Measurements from ENCODE around the gene LAIR2.

LAIR2 gene

DNA sequence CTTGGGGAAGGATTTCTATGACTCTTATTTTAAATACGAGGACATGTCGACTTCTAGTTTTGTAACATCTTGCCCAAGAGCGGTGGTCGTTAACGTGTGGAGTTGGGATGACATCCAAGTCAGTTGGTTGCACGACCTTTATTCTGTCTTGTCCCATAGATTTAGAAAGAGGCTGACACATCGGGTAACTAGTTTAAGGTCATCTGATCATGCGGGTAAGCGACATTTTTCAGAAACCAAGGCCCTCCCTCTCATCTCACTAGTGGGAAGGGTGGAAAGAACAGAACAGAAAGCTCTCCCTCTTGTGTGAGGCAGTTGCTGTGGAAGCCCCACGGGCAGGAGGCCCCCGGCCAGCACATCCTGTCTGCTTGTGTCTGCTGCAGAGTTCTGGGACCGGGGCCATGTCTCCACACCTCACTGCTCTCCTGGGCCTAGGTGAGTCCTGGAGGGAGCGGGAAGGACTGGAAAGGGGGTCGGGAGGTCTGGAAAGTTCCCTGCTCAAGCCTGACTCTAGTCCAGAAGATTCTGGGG is at the start of gene LAIR2:
Gene LAIR2, plus strand, starts transcription at position 314 of the 531 bp plus-strand sequence. Its CDS starts 88 bp downstream, at position 402.
- no peak for DNase-seq

GRCh38 chr19:54453921-54454780 is 48.5 kb upstream of the LAIR2 start:
- DNase-seq = no peak

- DNase-seq = no peak
Measured at GRCh38 chr19:54454781-54455675, 47.6 kb upstream of the LAIR2 start.

DNA sequence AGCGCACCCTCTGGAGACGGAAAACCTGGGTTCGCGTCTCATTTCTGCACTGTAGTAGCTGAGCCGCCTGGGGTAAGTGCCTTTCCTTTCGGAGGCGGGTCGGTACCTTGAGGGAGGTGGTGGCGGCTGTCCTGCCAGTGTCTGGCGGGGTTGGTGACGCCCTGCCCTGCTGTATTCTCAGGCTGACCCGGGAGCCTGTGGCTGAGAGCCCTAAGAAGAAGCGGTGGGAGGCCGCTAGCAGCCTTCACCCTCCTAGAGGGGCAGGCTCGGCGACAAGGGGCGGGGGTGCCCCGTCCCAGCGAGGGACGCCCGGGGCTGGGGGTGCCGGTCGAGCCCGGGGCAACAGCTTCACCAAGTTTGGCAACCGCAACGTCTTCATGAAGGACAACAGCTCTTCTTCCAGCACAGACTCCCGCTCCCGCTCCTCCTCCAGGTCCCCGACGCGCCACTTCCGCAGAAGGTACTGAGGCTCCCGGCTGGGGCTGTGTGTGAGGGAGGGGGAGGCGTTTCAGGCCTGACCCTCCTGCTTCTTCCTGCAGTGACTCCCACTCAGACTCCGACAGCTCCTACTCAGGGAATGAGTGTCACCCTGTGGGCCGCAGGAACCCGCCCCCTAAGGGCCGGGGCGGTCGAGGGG is 46.7 kb upstream of the LAIR2 start:
- DNase-seq = no peak

DNA sequence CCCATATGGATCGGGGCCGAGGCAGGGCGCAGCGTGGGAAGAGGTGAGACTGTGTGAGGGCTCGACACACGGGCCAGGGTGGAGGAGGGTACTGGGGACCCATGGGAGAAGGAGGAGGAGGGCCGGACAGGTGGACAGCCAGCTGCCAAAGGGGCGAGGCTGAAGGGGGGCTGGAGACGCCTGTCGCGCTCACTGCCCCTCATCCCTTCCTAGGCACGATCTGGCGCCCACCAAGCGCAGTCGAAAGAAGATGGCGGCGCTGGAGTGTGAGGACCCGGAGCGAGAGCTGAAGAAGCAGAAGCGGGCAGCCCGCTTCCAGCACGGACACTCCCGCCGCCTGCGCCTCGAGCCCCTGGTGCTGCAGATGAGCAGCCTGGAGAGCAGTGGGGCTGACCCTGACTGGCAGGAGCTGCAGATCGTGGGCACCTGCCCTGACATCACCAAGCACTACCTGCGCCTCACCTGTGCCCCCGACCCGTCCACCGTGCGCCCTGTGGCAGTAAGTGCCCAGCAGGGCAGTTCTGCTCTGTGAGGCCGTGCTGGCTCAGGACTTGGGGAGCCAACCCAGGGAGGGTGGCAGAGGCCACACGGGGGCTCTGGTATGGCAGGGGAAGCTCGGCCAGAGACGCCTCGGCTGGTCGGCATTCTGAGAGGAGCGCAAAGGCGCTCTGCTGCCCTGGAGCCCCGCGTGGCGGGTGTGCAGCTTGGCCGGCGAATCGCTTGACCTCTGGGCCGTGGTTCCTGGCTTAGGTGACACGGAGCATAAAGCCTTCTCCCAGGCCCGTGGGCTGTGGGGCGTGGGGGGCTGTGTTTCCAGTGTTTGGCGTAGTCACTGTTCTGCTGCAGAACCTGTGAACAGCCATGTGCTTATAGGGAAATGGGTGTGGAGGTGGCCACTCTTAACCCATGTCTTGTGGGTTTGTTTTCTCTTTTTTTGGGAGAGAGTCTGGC is 45.9 kb upstream of the LAIR2 start:
- DNase-seq = no peak

- no peak for DNase-seq
Measured at GRCh38 chr19:54457773-54458647, 44.6 kb upstream of the LAIR2 start.

DNA sequence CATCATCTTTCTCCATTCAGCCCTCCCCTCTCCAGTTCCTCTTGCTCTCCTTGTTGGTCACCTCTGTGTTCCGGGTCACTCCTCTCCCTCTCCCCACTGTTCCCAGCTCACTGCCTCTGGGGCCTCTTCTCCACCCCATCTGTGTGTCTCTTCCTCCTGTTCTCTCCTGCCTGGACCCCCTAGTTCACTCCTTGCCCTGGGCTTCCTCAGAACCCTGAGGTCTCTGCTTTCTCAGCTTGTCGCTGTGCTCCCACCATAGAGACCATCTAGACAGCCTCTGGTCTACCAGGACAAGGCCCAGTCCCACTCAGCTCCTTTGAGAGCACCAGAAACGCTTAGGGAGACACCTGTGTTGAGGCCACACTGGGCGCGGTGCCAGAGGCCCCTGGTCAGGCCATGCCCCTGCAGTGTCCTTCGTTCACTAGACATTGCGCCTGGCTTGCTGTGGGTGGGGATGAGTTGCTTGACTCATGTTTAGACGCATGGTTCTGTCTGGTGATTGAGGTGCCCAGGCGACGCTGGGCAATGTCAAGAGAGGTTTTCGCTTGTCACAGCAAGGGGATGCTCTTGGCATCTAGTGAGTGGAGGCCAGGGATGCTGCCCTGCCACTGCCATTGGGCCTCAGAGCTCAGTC is 43.9 kb upstream of the LAIR2 start:
- DNase-seq = no peak

GRCh38 chr19:54459282-54460229 is 43.1 kb upstream of the LAIR2 start:
- no peak for DNase-seq

DNA sequence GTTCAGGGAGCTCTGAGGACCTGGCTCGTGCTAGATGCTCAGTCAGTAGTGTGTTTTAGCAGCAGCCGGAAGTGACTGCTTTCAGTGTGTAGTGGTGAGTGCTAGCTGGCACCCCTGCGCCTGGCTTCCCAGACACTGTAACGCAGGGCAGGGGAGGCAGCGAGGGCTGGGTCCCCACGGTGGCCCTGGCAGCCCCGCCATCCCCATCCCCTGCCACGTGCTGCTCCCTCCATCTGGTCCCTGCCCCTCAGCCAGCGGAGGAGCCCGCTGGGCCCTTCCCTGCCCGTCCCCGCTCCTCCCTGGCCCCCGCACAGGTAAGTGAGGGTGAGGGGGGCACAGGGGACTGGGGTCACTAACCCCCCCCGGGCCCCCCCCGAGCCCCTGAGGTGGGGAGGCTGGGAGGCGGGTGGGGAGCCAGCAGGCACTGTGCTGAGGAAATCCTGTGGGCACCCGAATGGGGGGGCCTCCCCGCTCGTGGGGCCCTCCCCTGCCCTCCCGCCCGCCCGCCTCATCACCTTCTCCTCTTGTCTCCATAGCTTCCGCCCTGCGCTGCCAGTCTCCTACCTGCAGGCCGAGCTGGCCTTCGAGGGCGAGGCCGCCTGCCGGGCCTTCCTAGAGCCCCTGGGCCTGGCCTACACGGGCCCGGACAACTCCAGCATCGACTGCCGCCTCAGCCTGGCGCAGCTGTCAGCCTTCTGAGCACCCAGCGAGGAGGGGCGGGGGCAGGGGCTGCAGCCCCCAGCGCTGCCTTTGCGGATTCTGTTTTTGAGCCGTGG is 42.2 kb upstream of the LAIR2 start:
- DNase-seq = no peak

DNA sequence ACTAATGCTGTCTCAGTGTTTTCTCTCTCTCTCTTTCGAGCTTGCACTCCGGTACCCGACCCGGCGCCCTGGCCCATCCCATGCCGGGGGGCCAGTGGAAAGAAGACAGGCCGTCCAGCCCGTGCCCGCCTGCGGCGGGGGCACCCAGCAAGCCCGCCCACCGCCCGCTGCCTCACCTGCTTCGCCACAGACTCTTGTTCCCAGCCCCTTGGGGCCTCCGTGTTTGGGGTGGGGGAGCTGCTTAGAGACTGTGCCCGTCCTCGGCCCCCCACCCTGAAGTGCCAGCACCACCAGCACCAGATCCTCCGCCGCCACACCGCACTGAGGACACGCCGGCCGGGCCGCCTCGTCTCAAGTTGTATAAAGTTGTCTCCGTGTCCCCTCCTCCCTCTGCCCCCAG is 41.4 kb upstream of the LAIR2 start:
- no peak for DNase-seq

DNA sequence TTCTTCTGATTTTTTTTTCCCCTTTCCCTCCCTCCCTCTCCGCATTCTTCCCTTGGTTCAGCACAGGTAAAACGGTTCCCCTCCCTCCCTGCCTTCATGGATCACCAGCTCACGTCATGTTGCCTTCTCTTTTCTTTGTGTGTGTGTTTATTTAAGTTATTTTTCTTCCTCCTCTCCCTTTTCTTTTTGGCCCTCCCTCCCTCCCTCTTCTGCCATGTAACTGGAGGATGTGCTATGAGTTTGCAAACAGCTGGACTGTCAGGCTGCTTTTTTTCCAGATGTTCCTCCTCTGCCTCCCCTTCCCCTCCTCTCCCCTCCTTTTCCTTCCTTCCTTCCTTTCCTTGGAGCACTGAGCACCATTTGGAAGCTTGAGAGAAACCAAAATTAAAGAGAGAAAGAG is 41.0 kb upstream of the LAIR2 start:
- no peak for DNase-seq

DNA sequence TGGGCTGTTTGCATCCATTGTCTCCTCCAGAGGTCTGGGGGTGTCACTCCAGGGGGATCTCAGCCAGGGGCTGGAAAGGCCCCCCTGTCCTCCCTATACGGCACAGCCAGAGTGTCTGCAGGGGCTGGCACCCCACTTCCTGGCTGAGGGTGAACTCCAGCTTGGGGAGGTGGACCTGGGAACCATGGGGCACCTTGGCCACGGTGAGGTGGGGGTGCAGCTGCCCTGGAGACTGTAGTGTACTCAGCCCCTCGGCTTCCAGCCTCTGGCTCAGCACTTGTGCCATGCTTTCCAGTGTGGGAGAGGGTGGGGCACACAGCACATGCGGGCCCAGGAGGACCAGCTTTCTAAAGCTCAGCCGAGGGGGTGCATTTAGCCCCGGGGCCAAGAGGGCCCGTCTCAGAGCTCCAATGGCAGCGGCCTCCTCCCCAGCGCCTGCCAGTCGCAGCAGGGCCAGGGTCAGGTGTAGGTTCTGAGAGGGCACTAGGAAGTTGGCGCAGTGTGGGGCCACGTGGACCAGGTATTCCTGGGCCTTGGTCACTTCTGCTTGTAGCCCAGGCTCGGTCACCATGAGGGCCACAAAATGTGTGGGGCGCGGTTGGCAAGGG is 40.5 kb upstream of the LAIR2 start:
- no peak for DNase-seq

DNA sequence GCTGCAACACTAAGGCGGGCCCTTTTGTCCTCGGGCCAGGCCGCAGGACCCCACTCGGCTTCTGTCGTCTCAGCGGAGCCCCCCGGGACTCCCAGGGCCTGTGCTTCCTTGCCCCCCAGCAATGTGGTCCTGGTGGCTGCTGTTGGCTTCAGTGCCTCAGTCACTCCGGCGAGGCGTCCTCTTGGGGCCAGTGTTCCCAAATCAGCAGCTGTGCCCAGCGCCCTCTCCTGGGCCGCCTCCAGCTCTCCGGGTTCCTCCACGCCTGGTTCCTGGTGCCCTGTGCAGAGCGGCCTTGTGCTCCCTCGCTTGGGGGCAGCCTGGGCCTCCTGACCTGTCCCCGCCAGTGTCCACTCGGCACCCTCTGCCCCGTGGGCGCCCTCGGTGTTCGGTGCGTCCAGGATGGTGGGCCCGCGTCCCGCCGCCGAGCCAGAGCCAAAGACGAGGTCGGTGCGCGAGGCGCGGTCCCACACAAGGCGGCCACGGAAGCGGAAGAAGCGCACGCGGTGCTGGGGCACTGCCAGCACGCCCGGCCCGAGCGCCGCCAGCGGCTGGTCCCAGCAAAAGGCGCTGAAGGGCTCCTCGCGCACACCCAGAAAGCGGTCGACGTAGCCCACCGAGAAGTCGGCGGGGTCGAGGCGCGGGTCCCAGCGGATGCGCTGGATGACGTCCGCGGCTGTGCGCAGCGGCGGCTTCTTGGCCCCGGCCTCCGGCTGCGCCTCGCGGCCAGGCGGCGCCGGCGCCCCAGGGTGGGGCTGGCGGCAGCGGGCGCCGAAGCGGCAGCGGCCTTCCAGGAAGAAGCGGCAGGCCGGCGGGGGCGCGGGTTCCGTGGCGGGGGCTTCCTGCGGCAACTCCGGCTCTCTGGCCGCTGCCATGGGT is 39.7 kb upstream of the LAIR2 start:
- no peak for DNase-seq

GRCh38 chr19:54463531-54464043 is 39.0 kb upstream of the LAIR2 start, which contains the start of gene LENG9:
LENG9 (minus strand) TSS chr19:54463778; CDS start chr19:54463526, 252 bp downstream.
- DNase-seq = peak; percentile 96

GRCh38 chr19:54464044-54464629 is 38.5 kb upstream of the LAIR2 start:
- peak; percentile 96 for DNase-seq
